GM12872 (cell line): ENCODE results near the gene EPG5.

Experiments
- CTCF ChIP-seq: IDR thresholded peaks from 3 replicates; pipeline ENCODE4 v1.5.1; 2011; ENCODE audit warnings: low read depth, mild to moderate bottlenecking, low read length, moderate library complexity; ENCODE audit not compliant: insufficient read depth

Gene EPG5

GRCh38 chr18:45891806-45892205, 75.3 kb downstream of the EPG5 start:
- TF ChIP-seq CTCF, result no peak

- no peak for TF ChIP-seq CTCF
These were observed 76.5 kb downstream of the EPG5 start for GRCh38 chr18:45890606-45891005.

GRCh38 chr18:45889419-45890064, 77.6 kb downstream of the EPG5 start:
- TF ChIP-seq CTCF, result no peak

- TF ChIP-seq CTCF, result no peak
These were observed 79.5 kb downstream of the EPG5 start for GRCh38 chr18:45887585-45887984.

GRCh38 chr18:45880876-45881558, 86.1 kb downstream of the EPG5 start:
- no peak for TF ChIP-seq CTCF

- TF ChIP-seq CTCF, result peak; percentile 99
These were observed 87.2 kb downstream of the EPG5 start for GRCh38 chr18:45879681-45880655.

- no peak for TF ChIP-seq CTCF
These were observed 89.7 kb downstream of the EPG5 start for GRCh38 chr18:45877403-45877802.
